GM15510 (cell line): Measurements from ENCODE around the gene KANK4.

Experiments
- POLR2A ChIP-seq: IDR thresholded peaks from 3 replicates; pipeline ENCODE4 v1.6.1; 2011; ENCODE audit warnings: borderline replicate concordance; ENCODE audit not compliant: insufficient read length; ENCODE audit errors: extremely low read depth

KANK4 gene

DNA sequence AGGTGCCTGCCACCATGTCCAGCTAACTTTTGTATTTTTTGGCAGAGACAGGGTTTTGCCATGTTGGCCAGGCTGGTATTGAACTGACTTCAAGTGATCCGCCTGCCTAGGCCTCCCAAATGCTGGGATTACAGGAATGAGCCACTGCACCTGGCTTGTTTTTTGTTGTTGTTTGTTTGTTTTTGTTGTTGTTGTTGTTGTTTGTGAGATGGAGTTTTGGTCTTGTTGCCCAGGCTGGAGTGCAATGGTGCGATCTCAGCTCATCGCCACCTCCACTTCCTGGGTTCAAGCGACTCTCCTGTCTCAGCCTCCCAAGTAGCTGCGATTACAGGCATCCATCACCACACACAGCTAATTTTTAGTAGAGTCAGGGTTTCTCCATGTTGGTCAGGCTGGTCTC, 131.7 kb downstream of the KANK4 start:
- no peak for TF ChIP-seq POLR2A
